Measurements from ENCODE around the gene KRTAP3-3.

- TF ChIP-seq PATZ1 (CRISPR knock-in tag; IDR thresholded peaks at IDR 0.05; ENCODE audit: borderline replicate concordance) (no peak), TOX (CRISPR knock-in tag; IDR thresholded peaks at IDR 0.05; ENCODE audit: borderline replicate concordance) (no peak), GLIS3 (CRISPR knock-in tag; IDR thresholded peaks at IDR 0.05) (no peak), OSR1 (CRISPR knock-in tag; IDR thresholded peaks at IDR 0.05) (no peak)
- TF ChIP-seq, protein P1, sequence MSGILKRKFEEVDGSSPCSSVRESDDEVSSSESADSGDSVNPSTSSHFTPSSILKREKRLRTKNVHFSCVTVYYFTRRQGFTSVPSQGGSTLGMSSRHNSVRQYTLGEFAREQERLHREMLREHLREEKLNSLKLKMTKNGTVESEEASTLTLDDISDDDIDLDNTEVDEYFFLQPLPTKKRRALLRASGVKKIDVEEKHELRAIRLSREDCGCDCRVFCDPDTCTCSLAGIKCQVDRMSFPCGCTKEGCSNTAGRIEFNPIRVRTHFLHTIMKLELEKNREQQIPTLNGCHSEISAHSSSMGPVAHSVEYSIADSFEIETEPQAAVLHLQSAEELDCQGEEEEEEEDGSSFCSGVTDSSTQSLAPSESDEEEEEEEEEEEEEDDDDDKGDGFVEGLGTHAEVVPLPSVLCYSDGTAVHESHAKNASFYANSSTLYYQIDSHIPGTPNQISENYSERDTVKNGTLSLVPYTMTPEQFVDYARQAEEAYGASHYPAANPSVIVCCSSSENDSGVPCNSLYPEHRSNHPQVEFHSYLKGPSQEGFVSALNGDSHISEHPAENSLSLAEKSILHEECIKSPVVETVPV (CRISPR knock-in tag; IDR thresholded peaks at IDR 0.05) = no peak
These were observed at the start of gene KRTAP3-3 for GRCh38 chr17:40993839-40994238.
